WTC11 (cell line): ENCODE measurements around the gene OR2T35. TPM values are rescaled to one million over a fixed set of nuclear protein-coding genes. Genes with fewer than 3 reads are reported as not detected.

Source experiments
- ATAC-seq: fragments of 200-7000 bp; cut with Tn5 transposase; 2 replicates; pipeline ENCODE4 v1.10.0; 2021; ENCODE audit warnings: mild to moderate bottlenecking, moderate library complexity
- CTCF ChIA-PET: fragments of 300-600 bp; sonication (Branson Sonifier 250); formaldehyde crosslinking; loops from one replicate; lab custom pipeline; 2021; ENCODE audit warnings: antibody characterized with exemption; lab: Charles Lee
- POLR2A ChIA-PET: fragments of 350-600 bp; sonication (Branson Sonifier 250); formaldehyde crosslinking; loops from one replicate; lab custom pipeline; 2021; ENCODE audit warnings: antibody characterized with exemption; lab: Charles Lee
- DNase-seq: peaks from one replicate; pipeline ENCODE4 v3.0.0; 2021; ENCODE audit warnings: low spot score
- H3K27ac Mint-ChIP-seq: 2 replicates; pipeline ENCODE4 v1.8.0; 2021; ENCODE audit warnings: mixed read lengths
- H3K27me3 Mint-ChIP-seq: 2 replicates; pipeline ENCODE4 v1.8.0; 2021; ENCODE audit warnings: low read depth, mild to moderate bottlenecking, moderate library complexity, mixed read lengths
- H3K36me3 Mint-ChIP-seq: 2 replicates; pipeline ENCODE4 v1.8.0; 2021; ENCODE audit warnings: mixed read lengths
- H3K4me1 Mint-ChIP-seq: 2 replicates; pipeline ENCODE4 v1.8.0; 2022; ENCODE audit warnings: mixed read lengths
- H3K4me3 Mint-ChIP-seq: 2 replicates; pipeline ENCODE4 v1.8.0; 2021; ENCODE audit warnings: mild to moderate bottlenecking, moderate library complexity, mixed read lengths
- H3K9me3 Mint-ChIP-seq: 2 replicates; pipeline ENCODE4 v1.8.0; 2021; ENCODE audit warnings: mixed read lengths
- CREB1 ChIP-seq: sonication (generic); formaldehyde crosslinking; IDR thresholded peaks from 2 replicates; pipeline ENCODE4 v1.8.0; 2023; ENCODE audit warnings: mild to moderate bottlenecking, missing genetic modification reagents
- FOXJ3 ChIP-seq: sonication (generic); formaldehyde crosslinking; IDR thresholded peaks from 2 replicates; pipeline ENCODE4 v1.9.0; 2021; ENCODE audit warnings: missing genetic modification reagents, mild to moderate bottlenecking, borderline replicate concordance
- GABPB1 ChIP-seq: sonication (generic); formaldehyde crosslinking; IDR thresholded peaks from 2 replicates; pipeline ENCODE4 v1.8.1; 2023; ENCODE audit warnings: mild to moderate bottlenecking, missing genetic modification reagents
- GRHL2 ChIP-seq: fragments of 250-450 bp; sonication (Bioruptor Pico); IDR thresholded peaks from 2 replicates; pipeline ENCODE4 v1.8.0; 2022; ENCODE audit warnings: mild to moderate bottlenecking, moderate library complexity; ENCODE audit not compliant: insufficient replicate concordance, severe bottlenecking
- IRF2 ChIP-seq: sonication (generic); formaldehyde crosslinking; IDR thresholded peaks from 2 replicates; pipeline ENCODE4 v1.8.0; 2022; ENCODE audit warnings: low read depth, missing genetic modification reagents, borderline replicate concordance
- MYBL2 ChIP-seq: sonication (generic); formaldehyde crosslinking; IDR thresholded peaks from 2 replicates; pipeline ENCODE4 v1.8.1; 2023; ENCODE audit warnings: mild to moderate bottlenecking, moderate library complexity, missing genetic modification reagents
- NR1H2 ChIP-seq: sonication (generic); formaldehyde crosslinking; IDR thresholded peaks from 2 replicates; pipeline ENCODE4 v1.9.0; 2021; ENCODE audit warnings: mild to moderate bottlenecking, moderate library complexity, missing genetic modification reagents
- RORB ChIP-seq: fragments of 250-450 bp; sonication (Bioruptor Pico); IDR thresholded peaks from 2 replicates; pipeline ENCODE4 v1.9.0; 2021; ENCODE audit warnings: mild to moderate bottlenecking
- TCF7 ChIP-seq: sonication (generic); formaldehyde crosslinking; IDR thresholded peaks from 2 replicates; pipeline ENCODE4 v1.8.0; 2022; ENCODE audit warnings: mild to moderate bottlenecking, low read depth, missing genetic modification reagents, moderate library complexity
- TEAD1 ChIP-seq: sonication (generic); formaldehyde crosslinking; IDR thresholded peaks from 2 replicates; pipeline ENCODE4 v1.8.0; 2022; ENCODE audit warnings: mild to moderate bottlenecking, missing genetic modification reagents
- ZNF121 ChIP-seq: sonication (generic); formaldehyde crosslinking; IDR thresholded peaks from 2 replicates; pipeline ENCODE4 v1.8.0; 2023; ENCODE audit warnings: missing genetic modification reagents
- ZNF263 ChIP-seq: sonication (generic); formaldehyde crosslinking; IDR thresholded peaks from 2 replicates; pipeline ENCODE4 v1.8.1; 2022; ENCODE audit warnings: low read depth, mild to moderate bottlenecking, moderate library complexity, missing genetic modification reagents
- total RNA-seq: library from RNA; stranded (reverse); gene quantifications from 3 replicates; pipeline ENCODE4 v1.2.3, GENCODE V29; 2021
- TF ChIP-seq, protein P1 (sequence below): sonication (generic); formaldehyde crosslinking; IDR thresholded peaks from 2 replicates; pipeline ENCODE4 v1.8.0; 2023; ENCODE audit warnings: mild to moderate bottlenecking, missing genetic modification reagents
- TF ChIP-seq, protein P2 (sequence below): sonication (generic); formaldehyde crosslinking; IDR thresholded peaks from 2 replicates; pipeline ENCODE4 v1.8.1; 2022; ENCODE audit warnings: missing genetic modification reagents, borderline replicate concordance
- TF ChIP-seq, protein P3 (sequence below): sonication (generic); formaldehyde crosslinking; IDR thresholded peaks from 2 replicates; pipeline ENCODE4 v1.8.1; 2022; ENCODE audit warnings: mild to moderate bottlenecking, moderate library complexity, missing genetic modification reagents
- TF ChIP-seq, protein P4 (sequence below): sonication (generic); formaldehyde crosslinking; IDR thresholded peaks from 2 replicates; pipeline ENCODE4 v1.8.0; 2022; ENCODE audit warnings: mild to moderate bottlenecking, missing genetic modification reagents
- TF ChIP-seq, protein P5 (sequence below): fragments of 250-450 bp; sonication (Bioruptor Pico); IDR thresholded peaks from 2 replicates; pipeline ENCODE4 v1.9.0; 2021; ENCODE audit warnings: mild to moderate bottlenecking, borderline replicate concordance
- TF ChIP-seq, protein P6 (sequence below): sonication (generic); formaldehyde crosslinking; IDR thresholded peaks from 2 replicates; pipeline ENCODE4 v1.8.0; 2022; ENCODE audit warnings: mild to moderate bottlenecking, missing genetic modification reagents

Gene OR2T35
- total RNA-seq, 1 experiment from 2014 or later = not detected

DNA sequence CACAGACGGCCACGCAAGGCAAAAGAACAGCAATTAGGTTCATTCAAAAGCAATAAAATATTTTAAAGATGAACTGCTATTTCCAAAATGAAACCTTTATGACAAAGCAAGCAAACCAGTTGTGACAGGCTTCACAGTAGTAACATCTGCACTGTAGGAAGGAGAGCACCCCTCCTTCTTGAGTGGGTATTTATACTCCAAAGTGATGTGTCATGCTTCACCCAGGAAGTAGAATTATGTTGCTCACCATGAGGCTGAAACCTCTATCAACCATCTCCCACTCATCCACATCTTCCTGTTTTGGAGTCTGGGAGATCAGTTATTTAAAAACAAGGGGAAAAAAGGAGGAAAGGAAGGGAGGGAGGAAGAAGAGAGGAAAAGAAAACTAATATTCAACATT lies 48.5 kb downstream of the OR2T35 start:
- ATAC-seq (no peak), DNase-seq (no peak)
- Mint-ChIP-seq H3K9me3 (peaks cover 74% of the 10 kb centered on the region), H3K27ac (no peak overlapping the region), H3K36me3 (peaks cover 50% of the 10 kb centered on the region), H3K4me3 (no peak overlapping the region), H3K4me1 (no peaks in the 10 kb centered on the region), H3K27me3 (peaks cover 12% of the 10 kb centered on the region)
- POLR2A ChIA-PET = no interaction called here
- TF ChIP-seq, protein P1, sequence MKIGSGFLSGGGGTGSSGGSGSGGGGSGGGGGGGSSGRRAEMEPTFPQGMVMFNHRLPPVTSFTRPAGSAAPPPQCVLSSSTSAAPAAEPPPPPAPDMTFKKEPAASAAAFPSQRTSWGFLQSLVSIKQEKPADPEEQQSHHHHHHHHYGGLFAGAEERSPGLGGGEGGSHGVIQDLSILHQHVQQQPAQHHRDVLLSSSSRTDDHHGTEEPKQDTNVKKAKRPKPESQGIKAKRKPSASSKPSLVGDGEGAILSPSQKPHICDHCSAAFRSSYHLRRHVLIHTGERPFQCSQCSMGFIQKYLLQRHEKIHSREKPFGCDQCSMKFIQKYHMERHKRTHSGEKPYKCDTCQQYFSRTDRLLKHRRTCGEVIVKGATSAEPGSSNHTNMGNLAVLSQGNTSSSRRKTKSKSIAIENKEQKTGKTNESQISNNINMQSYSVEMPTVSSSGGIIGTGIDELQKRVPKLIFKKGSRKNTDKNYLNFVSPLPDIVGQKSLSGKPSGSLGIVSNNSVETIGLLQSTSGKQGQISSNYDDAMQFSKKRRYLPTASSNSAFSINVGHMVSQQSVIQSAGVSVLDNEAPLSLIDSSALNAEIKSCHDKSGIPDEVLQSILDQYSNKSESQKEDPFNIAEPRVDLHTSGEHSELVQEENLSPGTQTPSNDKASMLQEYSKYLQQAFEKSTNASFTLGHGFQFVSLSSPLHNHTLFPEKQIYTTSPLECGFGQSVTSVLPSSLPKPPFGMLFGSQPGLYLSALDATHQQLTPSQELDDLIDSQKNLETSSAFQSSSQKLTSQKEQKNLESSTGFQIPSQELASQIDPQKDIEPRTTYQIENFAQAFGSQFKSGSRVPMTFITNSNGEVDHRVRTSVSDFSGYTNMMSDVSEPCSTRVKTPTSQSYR = no peak
- no peak for TF ChIP-seq ZNF263 (CRISPR knock-in tag)
- TF ChIP-seq CREB1 = no peak
- no peak for TF ChIP-seq ZNF121 (CRISPR knock-in tag)
- TF ChIP-seq, protein P2, sequence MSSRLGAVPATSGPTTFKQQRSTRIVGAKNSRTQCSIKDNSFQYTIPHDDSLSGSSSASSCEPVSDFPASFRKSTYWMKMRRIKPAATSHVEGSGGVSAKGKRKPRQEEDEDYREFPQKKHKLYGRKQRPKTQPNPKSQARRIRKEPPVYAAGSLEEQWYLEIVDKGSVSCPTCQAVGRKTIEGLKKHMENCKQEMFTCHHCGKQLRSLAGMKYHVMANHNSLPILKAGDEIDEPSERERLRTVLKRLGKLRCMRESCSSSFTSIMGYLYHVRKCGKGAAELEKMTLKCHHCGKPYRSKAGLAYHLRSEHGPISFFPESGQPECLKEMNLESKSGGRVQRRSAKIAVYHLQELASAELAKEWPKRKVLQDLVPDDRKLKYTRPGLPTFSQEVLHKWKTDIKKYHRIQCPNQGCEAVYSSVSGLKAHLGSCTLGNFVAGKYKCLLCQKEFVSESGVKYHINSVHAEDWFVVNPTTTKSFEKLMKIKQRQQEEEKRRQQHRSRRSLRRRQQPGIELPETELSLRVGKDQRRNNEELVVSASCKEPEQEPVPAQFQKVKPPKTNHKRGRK = no peak
- no peak for TF ChIP-seq MYBL2 (CRISPR knock-in tag)
- TF ChIP-seq GABPB1 (CRISPR knock-in tag) = no peak
- TF ChIP-seq, protein P3, sequence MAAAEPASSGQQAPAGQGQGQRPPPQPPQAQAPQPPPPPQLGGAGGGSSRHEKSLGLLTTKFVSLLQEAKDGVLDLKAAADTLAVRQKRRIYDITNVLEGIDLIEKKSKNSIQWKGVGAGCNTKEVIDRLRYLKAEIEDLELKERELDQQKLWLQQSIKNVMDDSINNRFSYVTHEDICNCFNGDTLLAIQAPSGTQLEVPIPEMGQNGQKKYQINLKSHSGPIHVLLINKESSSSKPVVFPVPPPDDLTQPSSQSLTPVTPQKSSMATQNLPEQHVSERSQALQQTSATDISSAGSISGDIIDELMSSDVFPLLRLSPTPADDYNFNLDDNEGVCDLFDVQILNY = no peak
- TF ChIP-seq, protein P4, sequence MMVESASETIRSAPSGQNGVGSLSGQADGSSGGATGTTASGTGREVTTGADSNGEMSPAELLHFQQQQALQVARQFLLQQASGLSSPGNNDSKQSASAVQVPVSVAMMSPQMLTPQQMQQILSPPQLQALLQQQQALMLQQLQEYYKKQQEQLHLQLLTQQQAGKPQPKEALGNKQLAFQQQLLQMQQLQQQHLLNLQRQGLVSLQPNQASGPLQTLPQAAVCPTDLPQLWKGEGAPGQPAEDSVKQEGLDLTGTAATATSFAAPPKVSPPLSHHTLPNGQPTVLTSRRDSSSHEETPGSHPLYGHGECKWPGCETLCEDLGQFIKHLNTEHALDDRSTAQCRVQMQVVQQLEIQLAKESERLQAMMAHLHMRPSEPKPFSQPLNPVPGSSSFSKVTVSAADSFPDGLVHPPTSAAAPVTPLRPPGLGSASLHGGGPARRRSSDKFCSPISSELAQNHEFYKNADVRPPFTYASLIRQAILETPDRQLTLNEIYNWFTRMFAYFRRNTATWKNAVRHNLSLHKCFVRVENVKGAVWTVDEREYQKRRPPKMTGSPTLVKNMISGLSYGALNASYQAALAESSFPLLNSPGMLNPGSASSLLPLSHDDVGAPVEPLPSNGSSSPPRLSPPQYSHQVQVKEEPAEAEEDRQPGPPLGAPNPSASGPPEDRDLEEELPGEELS = no peak
- no peak for TF ChIP-seq TCF7 (CRISPR knock-in tag)
- TF ChIP-seq, protein P5, sequence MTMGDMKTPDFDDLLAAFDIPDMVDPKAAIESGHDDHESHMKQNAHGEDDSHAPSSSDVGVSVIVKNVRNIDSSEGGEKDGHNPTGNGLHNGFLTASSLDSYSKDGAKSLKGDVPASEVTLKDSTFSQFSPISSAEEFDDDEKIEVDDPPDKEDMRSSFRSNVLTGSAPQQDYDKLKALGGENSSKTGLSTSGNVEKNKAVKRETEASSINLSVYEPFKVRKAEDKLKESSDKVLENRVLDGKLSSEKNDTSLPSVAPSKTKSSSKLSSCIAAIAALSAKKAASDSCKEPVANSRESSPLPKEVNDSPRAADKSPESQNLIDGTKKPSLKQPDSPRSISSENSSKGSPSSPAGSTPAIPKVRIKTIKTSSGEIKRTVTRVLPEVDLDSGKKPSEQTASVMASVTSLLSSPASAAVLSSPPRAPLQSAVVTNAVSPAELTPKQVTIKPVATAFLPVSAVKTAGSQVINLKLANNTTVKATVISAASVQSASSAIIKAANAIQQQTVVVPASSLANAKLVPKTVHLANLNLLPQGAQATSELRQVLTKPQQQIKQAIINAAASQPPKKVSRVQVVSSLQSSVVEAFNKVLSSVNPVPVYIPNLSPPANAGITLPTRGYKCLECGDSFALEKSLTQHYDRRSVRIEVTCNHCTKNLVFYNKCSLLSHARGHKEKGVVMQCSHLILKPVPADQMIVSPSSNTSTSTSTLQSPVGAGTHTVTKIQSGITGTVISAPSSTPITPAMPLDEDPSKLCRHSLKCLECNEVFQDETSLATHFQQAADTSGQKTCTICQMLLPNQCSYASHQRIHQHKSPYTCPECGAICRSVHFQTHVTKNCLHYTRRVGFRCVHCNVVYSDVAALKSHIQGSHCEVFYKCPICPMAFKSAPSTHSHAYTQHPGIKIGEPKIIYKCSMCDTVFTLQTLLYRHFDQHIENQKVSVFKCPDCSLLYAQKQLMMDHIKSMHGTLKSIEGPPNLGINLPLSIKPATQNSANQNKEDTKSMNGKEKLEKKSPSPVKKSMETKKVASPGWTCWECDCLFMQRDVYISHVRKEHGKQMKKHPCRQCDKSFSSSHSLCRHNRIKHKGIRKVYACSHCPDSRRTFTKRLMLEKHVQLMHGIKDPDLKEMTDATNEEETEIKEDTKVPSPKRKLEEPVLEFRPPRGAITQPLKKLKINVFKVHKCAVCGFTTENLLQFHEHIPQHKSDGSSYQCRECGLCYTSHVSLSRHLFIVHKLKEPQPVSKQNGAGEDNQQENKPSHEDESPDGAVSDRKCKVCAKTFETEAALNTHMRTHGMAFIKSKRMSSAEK = no peak
- TF ChIP-seq, protein P6, sequence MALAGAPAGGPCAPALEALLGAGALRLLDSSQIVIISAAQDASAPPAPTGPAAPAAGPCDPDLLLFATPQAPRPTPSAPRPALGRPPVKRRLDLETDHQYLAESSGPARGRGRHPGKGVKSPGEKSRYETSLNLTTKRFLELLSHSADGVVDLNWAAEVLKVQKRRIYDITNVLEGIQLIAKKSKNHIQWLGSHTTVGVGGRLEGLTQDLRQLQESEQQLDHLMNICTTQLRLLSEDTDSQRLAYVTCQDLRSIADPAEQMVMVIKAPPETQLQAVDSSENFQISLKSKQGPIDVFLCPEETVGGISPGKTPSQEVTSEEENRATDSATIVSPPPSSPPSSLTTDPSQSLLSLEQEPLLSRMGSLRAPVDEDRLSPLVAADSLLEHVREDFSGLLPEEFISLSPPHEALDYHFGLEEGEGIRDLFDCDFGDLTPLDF (CRISPR knock-in tag) = no peak
- CTCF ChIA-PET = no interaction called here

DNA sequence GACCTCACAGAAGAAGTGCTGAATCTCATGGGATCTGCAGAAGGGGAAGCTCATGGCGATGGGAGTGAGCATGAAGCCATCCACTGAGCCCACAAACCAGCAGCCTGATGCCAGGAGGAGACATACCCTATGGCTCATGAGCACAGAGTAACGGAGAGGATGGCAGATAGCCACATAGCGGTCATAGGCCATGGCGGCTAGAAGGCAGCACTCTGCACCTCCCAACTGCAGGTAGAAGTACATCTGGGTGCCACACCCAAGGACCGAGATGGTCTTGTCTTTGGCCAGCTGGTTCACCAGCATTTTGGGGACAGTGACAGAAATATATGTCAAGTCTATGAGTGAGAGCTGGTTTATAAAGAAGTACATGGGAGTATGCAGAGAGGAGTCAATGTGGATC lies 51.9 kb downstream of the OR2T35 start:
- ChIA-PET CTCF (no interaction called here), POLR2A (no interaction called here)
- peaks cover 49% of the 10 kb centered on the region for H3K36me3 Mint-ChIP-seq
- no peak overlapping the region for H3K27ac Mint-ChIP-seq
- no peak overlapping the region for H3K4me3 Mint-ChIP-seq
- H3K9me3 Mint-ChIP-seq = peaks cover 80% of the 10 kb centered on the region
- ATAC-seq = no peak
- DNase-seq = no peak
- H3K27me3 Mint-ChIP-seq = peaks cover 12% of the 10 kb centered on the region; the same call in 1 of the 2 replicates
- H3K4me1 Mint-ChIP-seq = no peaks in the 10 kb centered on the region
- TF ChIP-seq CREB1 = no peak
- TF ChIP-seq TEAD1 (CRISPR knock-in tag) = no peak
- no peak for TF ChIP-seq GRHL2
- TF ChIP-seq, protein P3 = no peak
- no peak for TF ChIP-seq RORB (CRISPR knock-in tag)
- no peak for TF ChIP-seq NR1H2 (CRISPR knock-in tag)
- TF ChIP-seq FOXJ3 (CRISPR knock-in tag) = no peak
- no peak for TF ChIP-seq IRF2 (CRISPR knock-in tag)
